IMR-90 (cell line): Measurements from ENCODE around the gene SNRNP25. TPM values are rescaled to one million over a fixed set of nuclear protein-coding genes. Genes with fewer than 3 reads are reported as not detected.

ENCODE experiments used
- ATAC-seq: fragments of 200-7000 bp; cut with Tn5 transposase; 2 replicates; pipeline ENCODE4 v1.9.1; 2020; ENCODE audit warnings: low read depth, mild to moderate bottlenecking, moderate library complexity
- BruUV-seq: library from RNA; stranded (reverse); fragments of 400-500 nt; replicated peaks from 2 replicates; lab custom pipeline; 2021; lab: Mats Ljungman, UMichigan
- CTCF ChIA-PET: fragments of 300-600 bp; formaldehyde crosslinking; extraction: SDS; loops from one replicate; lab custom pipeline; 2021; ENCODE audit warnings: antibody characterized with exemption; lab: Yijun Ruan, JAX
- POLR2A ChIA-PET: fragments of 300-600 bp; sonication (Branson Sonifier 250); formaldehyde crosslinking; loops from one replicate; lab custom pipeline; 2022; ENCODE audit warnings: antibody characterized with exemption; ENCODE audit not compliant: unreplicated experiment; lab: Charles Lee
- DNase-seq: peaks from one replicate; pipeline ENCODE4 v3.0.0; 2013
- H2AFZ ChIP-seq: replicated peaks from 2 replicates; pipeline ENCODE3; 2013; ENCODE audit warnings: low read length, mild to moderate bottlenecking; ENCODE audit not compliant: poor library complexity
- H2AK5ac ChIP-seq: 2 replicates; pipeline ENCODE4 v1.6.1; 2013; ENCODE audit warnings: low read depth, low read length, inconsistent platforms
- H2AK9ac ChIP-seq: replicated peaks from 2 replicates; pipeline ENCODE3; 2013; ENCODE audit warnings: mild to moderate bottlenecking, low read depth, low read length, moderate library complexity; ENCODE audit not compliant: poor library complexity
- H2BK120ac ChIP-seq: 2 replicates; pipeline ENCODE4 v1.6.1; 2013; ENCODE audit warnings: low read depth, low read length, inconsistent platforms
- H2BK15ac ChIP-seq: 3 replicates; pipeline ENCODE4 v1.6.1; 2013; ENCODE audit warnings: low read depth, low read length, inconsistent platforms
- H2BK20ac ChIP-seq: 2 replicates; pipeline ENCODE4 v1.6.1; 2013; ENCODE audit warnings: low read depth, mild to moderate bottlenecking, inconsistent platforms, low read length, moderate library complexity
- H2BK5ac ChIP-seq: 2 replicates; pipeline ENCODE4 v1.6.1; 2013; ENCODE audit warnings: mild to moderate bottlenecking, low read depth, low read length, inconsistent platforms; ENCODE audit not compliant: poor library complexity, severe bottlenecking
- H3K14ac ChIP-seq: replicated peaks from 2 replicates; pipeline ENCODE4 v1.6.1; 2013; ENCODE audit warnings: low read depth, low read length, inconsistent platforms
- H3K18ac ChIP-seq: 2 replicates; pipeline ENCODE4 v1.6.1; 2013; ENCODE audit warnings: low read depth, low read length, control low read depth
- H3K23ac ChIP-seq: 2 replicates; pipeline ENCODE4 v1.6.1; 2013; ENCODE audit warnings: low read depth, low read length, inconsistent platforms
- H3K27ac ChIP-seq: 2 replicates; pipeline ENCODE4 v1.5.1; 2013; ENCODE audit warnings: mild to moderate bottlenecking, control low read depth, low read length; ENCODE audit not compliant: insufficient read depth
- H3K27me3 ChIP-seq: 2 replicates; pipeline ENCODE4 v1.6.1; 2013; ENCODE audit warnings: low read length; ENCODE audit not compliant: control insufficient read depth, insufficient read depth
- H3K36me3 ChIP-seq: 2 replicates; pipeline ENCODE4 v1.6.1; 2013; ENCODE audit warnings: low read length, mixed read lengths; ENCODE audit not compliant: control insufficient read depth, insufficient read depth
- H3K4ac ChIP-seq: 2 replicates; pipeline ENCODE4 v1.6.1; 2013; ENCODE audit warnings: low read depth, low read length, inconsistent platforms
- H3K4me1 ChIP-seq: 2 replicates; pipeline ENCODE4 v1.6.1; 2013; ENCODE audit warnings: low read length, mixed read lengths; ENCODE audit not compliant: control insufficient read depth, insufficient read depth
- H3K4me2 ChIP-seq: 2 replicates; pipeline ENCODE4 v1.6.1; 2013; ENCODE audit warnings: low read depth, mild to moderate bottlenecking, control low read depth, low read length, moderate library complexity
- H3K4me3 ChIP-seq: 2 replicates; pipeline ENCODE4 v1.5.1; 2013; ENCODE audit warnings: low read depth, mild to moderate bottlenecking, control low read depth, low read length, moderate library complexity; ENCODE audit not compliant: insufficient read depth
- H3K56ac ChIP-seq: 2 replicates; pipeline ENCODE4 v1.6.1; 2013; ENCODE audit warnings: low read length, inconsistent platforms; ENCODE audit not compliant: insufficient read depth; ENCODE audit errors: extremely low read depth
- H3K79me1 ChIP-seq, 2 experiments: 2 replicates each; pipeline ENCODE4 v1.6.1; 2013; ENCODE audit warnings: low read length in 2 of 2, inconsistent platforms in 1 of 2, low read depth in 1 of 2
- H3K9ac ChIP-seq: 2 replicates; pipeline ENCODE4 v1.6.1; 2013; ENCODE audit warnings: low read depth, low read length, control low read depth
- H3K9me1 ChIP-seq: 2 replicates; pipeline ENCODE4 v1.6.1; 2013; ENCODE audit warnings: low read length, inconsistent platforms; ENCODE audit not compliant: insufficient read depth
- H3K9me3 ChIP-seq: 2 replicates; pipeline ENCODE4 v1.6.1; 2013; ENCODE audit warnings: low read length; ENCODE audit not compliant: control insufficient read depth, insufficient read depth
- H4K20me1 ChIP-seq: 2 replicates; pipeline ENCODE4 v1.6.1; 2013; ENCODE audit warnings: low read length, inconsistent platforms; ENCODE audit not compliant: insufficient read depth
- H4K5ac ChIP-seq: 2 replicates; pipeline ENCODE4 v1.6.1; 2013; ENCODE audit warnings: mild to moderate bottlenecking, low read depth, low read length, control low read depth
- H4K8ac ChIP-seq, 2 experiments: 2 replicates each; pipeline ENCODE4 v1.6.1; 2013; ENCODE audit warnings: low read depth in 2 of 2, low read length in 2 of 2, control low read depth in 1 of 2, inconsistent platforms in 1 of 2
- H4K91ac ChIP-seq: 2 replicates; pipeline ENCODE4 v1.6.1; 2013; ENCODE audit warnings: low read depth, low read length, inconsistent platforms; ENCODE audit not compliant: insufficient read depth
- BHLHE40 ChIP-seq: fragments of 150-350 bp; IDR thresholded peaks from 2 replicates; pipeline ENCODE4 v1.6.1; 2016; ENCODE audit warnings: mild to moderate bottlenecking, low read depth, low read length
- CHD1 ChIP-seq: IDR thresholded peaks from 2 replicates; pipeline ENCODE4 v1.6.1; 2012; ENCODE audit warnings: low read depth, low read length, improper control_type of control experiment
- ELK1 ChIP-seq: fragments of 150-350 bp; IDR thresholded peaks from 2 replicates; pipeline ENCODE4 v1.6.1; 2016; ENCODE audit warnings: low read depth, mild to moderate bottlenecking, low read length, moderate library complexity, borderline replicate concordance
- FOS ChIP-seq: fragments of 150-350 bp; IDR thresholded peaks from 2 replicates; pipeline ENCODE4 v1.6.1; 2016; ENCODE audit warnings: low read depth, low read length
- MAFK ChIP-seq: IDR thresholded peaks from 2 replicates; pipeline ENCODE4 v1.6.1; 2012; ENCODE audit warnings: low read depth, low read length, improper control_type of control experiment
- MAZ ChIP-seq: IDR thresholded peaks from 2 replicates; pipeline ENCODE4 v1.6.1; 2012; ENCODE audit warnings: low read depth, mild to moderate bottlenecking, low read length, improper control_type of control experiment, moderate library complexity, borderline replicate concordance
- MXI1 ChIP-seq: IDR thresholded peaks from 2 replicates; pipeline ENCODE4 v1.6.1; 2012; ENCODE audit warnings: low read depth, mild to moderate bottlenecking, low read length, moderate library complexity, borderline replicate concordance
- NFE2L2 ChIP-seq: fragments of 150-350 bp; IDR thresholded peaks from 2 replicates; pipeline ENCODE4 v1.6.1; 2016; ENCODE audit warnings: low read depth, mild to moderate bottlenecking, low read length
- RCOR1 ChIP-seq: IDR thresholded peaks from 2 replicates; pipeline ENCODE4 v1.6.1; 2012; ENCODE audit warnings: mild to moderate bottlenecking, low read length, improper control_type of control experiment; ENCODE audit not compliant: insufficient replicate concordance
- SMC3 ChIP-seq: fragments of 150-350 bp; IDR thresholded peaks from 2 replicates; pipeline ENCODE4 v1.6.1; 2016; ENCODE audit warnings: low read depth, mild to moderate bottlenecking, antibody characterized with exemption, low read length, moderate library complexity
- USF2 ChIP-seq: fragments of 150-350 bp; IDR thresholded peaks from 2 replicates; pipeline ENCODE4 v1.6.1; 2017; ENCODE audit warnings: mild to moderate bottlenecking, antibody characterized with exemption, low read length, low read depth
- WGBS, 2 experiments: methylation state at CpG; one replicate each; pipeline versions ENCODE4 v1.1.5 to v1.1.7; 2013; ENCODE audit warnings: missing lambda C conversion rate in 2 of 2; ENCODE audit not compliant: insufficient read length in 1 of 2; ENCODE audit errors: extremely low coverage in 2 of 2; 5-methylcytosine and 5-hydroxymethylcytosine counted together
- dilution Hi-C: fragments of 300-500 bp; cut with HindIII; formaldehyde crosslinking; loops from one replicate; pipeline ENCODE4 v1.14.3; 2018; ENCODE audit warnings: low sequenced_read_pairs; ENCODE audit not compliant: unreplicated experiment
- in situ Hi-C: fragments of 300-500 bp; cut with MboI; formaldehyde crosslinking; loops from 3 replicates; pipeline ENCODE4 v1.14.3; 2019; ENCODE audit warnings: low sequenced_read_pairs, inconsistent platforms, mixed read lengths
- intact Hi-C: fragments of 100-400 bp; cut with micrococcal nuclease; formaldehyde crosslinking; loops from 2 replicates; pipeline ENCODE4 v1.10.0; 2022
- polyA plus RNA-seq, 3 experiments: library from polyadenylated mRNA; depleted of rRNA; stranded (reverse); fragments of >200 nt; gene quantifications; 2 replicates each; pipeline ENCODE4 v1.2.3, GENCODE V29; 2012; ENCODE audit warnings: low replicate concordance in 1 of 3
- total RNA-seq: library from RNA; depleted of rRNA; stranded (reverse); fragments of >200 nt; gene quantifications from 2 replicates; pipeline ENCODE4 v1.2.3, GENCODE V29; 2012

The SNRNP25 gene
- total and polyA plus RNA-seq, 2 of the 4 experiments (the other 2 are of a cell fraction), result 67.2 to 88.0 TPM

GRCh38 chr16:83781-84615 lies 30.4 kb downstream of the SNRNP25 start (continued):
- TF ChIP-seq BHLHE40 (no peak), SMC3 (no peak)

- peak overlapping the region; percentile 49 for H3K9ac ChIP-seq
- ChIA-PET CTCF (interaction anchor here (1.3 to 2.3 kb wide), 2 partner anchors 12 to 19 kb away, joined by 5 to 14 read pairs; no protein-coding TSS in a partner anchor), POLR2A (interaction anchor here (0.6 kb wide), 1 partner anchor 138 kb away, joined by 4 read pairs; no protein-coding TSS in a partner anchor)
- H3K79me1 ChIP-seq, result peaks cover 16 to 72% of the 10 kb centered on the region in 2 experiments; a peak in 3 of 4 replicates
- 13% methylated on average over 3 of the region's 7 CpGs; no CpG with 5 or more reads in 1 of the 2 experiments for WGBS, 2 experiments
- H3K18ac ChIP-seq, result no peak overlapping the region
- H3K9me1 ChIP-seq, result peaks cover 10% of the 10 kb centered on the region; the same call in 1 of the 2 replicates
- H2BK120ac ChIP-seq, result peak overlapping the region; percentile 61
- peak overlapping the region in 1 of 2 experiments; percentile 55; a peak in 2 of 4 replicates for H4K8ac ChIP-seq
- peak overlapping the region; percentile 79 for H3K27ac ChIP-seq
- peak overlapping the region; percentile 29; the same call in 1 of the 2 replicates for H2BK20ac ChIP-seq
- peak overlapping the region; percentile 83 for H3K4ac ChIP-seq
- no peak overlapping the region for H4K5ac ChIP-seq
- H2BK5ac ChIP-seq, result peak overlapping the region; percentile 82
- H3K4me1 ChIP-seq, result peaks cover 18% of the 10 kb centered on the region
- dilution Hi-C loops (no loop called here), intact Hi-C loops (loop anchor here (1.0 kb wide), 2 partner anchors 12 to 20 kb away; no protein-coding TSS in a partner anchor), in situ Hi-C loops (no loop called here)
- H3K27me3 ChIP-seq, result no peaks in the 10 kb centered on the region
- peaks cover 21% of the 10 kb centered on the region for H4K20me1 ChIP-seq
- no peak overlapping the region for H2BK15ac ChIP-seq
- H3K9me3 ChIP-seq, result no peaks in the 10 kb centered on the region
- H3K4me2 ChIP-seq, result peak overlapping the region; percentile 22; the same call in 1 of the 2 replicates
- no peak overlapping the region for H3K4me3 ChIP-seq
- peak overlapping the region; percentile 10; the same call in 1 of the 2 replicates for H3K23ac ChIP-seq
- peak overlapping the region; percentile 63 for H2AFZ ChIP-seq
- H3K36me3 ChIP-seq, result peaks cover 64% of the 10 kb centered on the region
- peak overlapping the region; percentile 93 for H2AK5ac ChIP-seq
- peak overlapping the region; percentile 46 for H4K91ac ChIP-seq
- BruUV-seq, result no TSS peak
- peak overlapping the region; percentile 8; the same call in 1 of the 2 replicates for H3K56ac ChIP-seq
- H3K14ac ChIP-seq, result 0 out of 2 replicates have a peak overlapping the region, but pooled peaks have one; percentile 64
- peak overlapping the region; percentile 93 for H2AK9ac ChIP-seq
- ATAC-seq, result peak; percentile 96
- peak; percentile 96 for DNase-seq
- TF ChIP-seq FOS, result peak; percentile 75
- no peak for TF ChIP-seq CHD1
- TF ChIP-seq NFE2L2, result peak; percentile 40; the same call in 1 of the 2 replicates
- no peak for TF ChIP-seq MAFK
- TF ChIP-seq RCOR1, result peak; percentile 84
- peak; percentile 47; the same call in 1 of the 2 replicates for TF ChIP-seq USF2
- TF ChIP-seq ELK1, result no peak
- TF ChIP-seq MXI1, result no peak
- peak; percentile 100 for TF ChIP-seq MAZ
Measured at GRCh38 chr16:84718-85406, 31.2 kb downstream of the SNRNP25 start.
